ENCODE measurements around the gene CDCA8. TPM values are rescaled to one million over a fixed set of nuclear protein-coding genes. Genes with fewer than 3 reads are reported as not detected.

Gene CDCA8
- total and polyA plus RNA-seq, 2 experiments from 2014 or later = 31.6 to 37.9 TPM

DNA sequence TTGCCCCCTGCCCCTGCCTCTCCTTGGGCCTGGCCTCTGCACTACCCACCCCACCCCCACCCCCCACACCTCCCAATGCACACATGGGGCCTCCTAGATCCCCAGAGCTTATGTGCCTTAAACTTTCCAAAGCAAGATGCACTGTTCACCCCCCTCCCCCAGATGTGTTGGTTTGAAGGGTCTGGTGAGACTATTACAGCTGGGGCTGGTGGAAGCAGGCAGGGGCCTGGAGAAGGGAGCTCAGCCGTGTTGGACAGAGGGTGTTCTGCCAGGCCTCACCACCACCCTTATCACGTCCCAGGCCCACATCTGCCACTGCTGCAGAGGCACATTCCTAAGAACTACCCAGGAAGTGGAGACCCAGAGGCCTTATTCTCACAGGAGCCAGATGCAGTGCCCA, 39.3 kb upstream of the CDCA8 start (continued):
- TF ChIP-seq, protein P1, sequence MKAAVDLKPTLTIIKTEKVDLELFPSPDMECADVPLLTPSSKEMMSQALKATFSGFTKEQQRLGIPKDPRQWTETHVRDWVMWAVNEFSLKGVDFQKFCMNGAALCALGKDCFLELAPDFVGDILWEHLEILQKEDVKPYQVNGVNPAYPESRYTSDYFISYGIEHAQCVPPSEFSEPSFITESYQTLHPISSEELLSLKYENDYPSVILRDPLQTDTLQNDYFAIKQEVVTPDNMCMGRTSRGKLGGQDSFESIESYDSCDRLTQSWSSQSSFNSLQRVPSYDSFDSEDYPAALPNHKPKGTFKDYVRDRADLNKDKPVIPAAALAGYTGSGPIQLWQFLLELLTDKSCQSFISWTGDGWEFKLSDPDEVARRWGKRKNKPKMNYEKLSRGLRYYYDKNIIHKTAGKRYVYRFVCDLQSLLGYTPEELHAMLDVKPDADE (IDR thresholded peaks at IDR 0.05) = no peak

DNA sequence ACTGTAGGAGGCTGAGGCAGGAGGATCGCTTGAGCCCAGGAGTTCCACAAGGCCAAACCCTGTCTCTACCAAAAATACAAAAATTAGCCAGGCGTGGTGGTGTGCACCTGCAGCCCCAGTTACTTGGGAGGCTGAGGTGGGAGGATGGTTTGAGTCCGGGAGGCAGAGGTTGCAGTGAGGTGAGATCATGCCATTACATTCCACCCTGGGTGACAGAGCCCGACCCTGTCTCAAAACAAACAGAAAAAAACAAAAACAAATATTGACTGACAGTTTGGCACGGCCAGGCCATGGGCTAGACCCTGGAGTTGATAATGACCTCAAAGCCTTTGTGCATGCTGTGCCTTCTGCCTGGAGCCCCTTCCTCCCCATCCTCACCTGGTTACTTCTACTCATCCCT, 38.4 kb upstream of the CDCA8 start:
- ATAC-seq (no peak), DNase-seq (ENCODE audit: low spot score) (no peak)
- H3K36me3 Mint-ChIP-seq (ENCODE audit: low read depth) = no peaks in the 10 kb centered on the region
- no peak overlapping the region for H3K27ac Mint-ChIP-seq
- H2AFZ ChIP-seq = no peak overlapping the region
- H3K79me2 ChIP-seq (replicated peaks; ENCODE audit: insufficient read depth) = no peaks in the 10 kb centered on the region
- no peaks in the 10 kb centered on the region for H3K36me3 ChIP-seq (ENCODE audit: insufficient read depth)
- no peaks in the 10 kb centered on the region for H4K20me1 ChIP-seq (replicated peaks; ENCODE audit: insufficient read depth)
- peaks cover 3% of the 10 kb centered on the region; the same call in 2 of the 3 replicates for H3K4me1 Mint-ChIP-seq
- H3F3A ChIP-seq (replicated peaks; ENCODE audit: low read depth) = no peaks in the 10 kb centered on the region
- H3K4me3 ChIP-seq = no peak overlapping the region
- H3K9me2 ChIP-seq (ENCODE audit: insufficient read depth) = no peaks in the 10 kb centered on the region
- H3K4me2 ChIP-seq = no peak overlapping the region
- H3K27me3 Mint-ChIP-seq (ENCODE audit: insufficient read depth, low read depth, poor library complexity) = peaks cover 10% of the 10 kb centered on the region
- no peak overlapping the region for H3K4me3 Mint-ChIP-seq
- no peaks in the 10 kb centered on the region for H3K4me1 ChIP-seq (ENCODE audit: insufficient read depth)
- H3K27me3 ChIP-seq (ENCODE audit: insufficient read depth) = no peaks in the 10 kb centered on the region
- H3K27ac ChIP-seq (ENCODE audit: low read depth) = no peak overlapping the region
- no peaks in the 10 kb centered on the region for H3K9me3 Mint-ChIP-seq
- TF ChIP-seq, protein P2, sequence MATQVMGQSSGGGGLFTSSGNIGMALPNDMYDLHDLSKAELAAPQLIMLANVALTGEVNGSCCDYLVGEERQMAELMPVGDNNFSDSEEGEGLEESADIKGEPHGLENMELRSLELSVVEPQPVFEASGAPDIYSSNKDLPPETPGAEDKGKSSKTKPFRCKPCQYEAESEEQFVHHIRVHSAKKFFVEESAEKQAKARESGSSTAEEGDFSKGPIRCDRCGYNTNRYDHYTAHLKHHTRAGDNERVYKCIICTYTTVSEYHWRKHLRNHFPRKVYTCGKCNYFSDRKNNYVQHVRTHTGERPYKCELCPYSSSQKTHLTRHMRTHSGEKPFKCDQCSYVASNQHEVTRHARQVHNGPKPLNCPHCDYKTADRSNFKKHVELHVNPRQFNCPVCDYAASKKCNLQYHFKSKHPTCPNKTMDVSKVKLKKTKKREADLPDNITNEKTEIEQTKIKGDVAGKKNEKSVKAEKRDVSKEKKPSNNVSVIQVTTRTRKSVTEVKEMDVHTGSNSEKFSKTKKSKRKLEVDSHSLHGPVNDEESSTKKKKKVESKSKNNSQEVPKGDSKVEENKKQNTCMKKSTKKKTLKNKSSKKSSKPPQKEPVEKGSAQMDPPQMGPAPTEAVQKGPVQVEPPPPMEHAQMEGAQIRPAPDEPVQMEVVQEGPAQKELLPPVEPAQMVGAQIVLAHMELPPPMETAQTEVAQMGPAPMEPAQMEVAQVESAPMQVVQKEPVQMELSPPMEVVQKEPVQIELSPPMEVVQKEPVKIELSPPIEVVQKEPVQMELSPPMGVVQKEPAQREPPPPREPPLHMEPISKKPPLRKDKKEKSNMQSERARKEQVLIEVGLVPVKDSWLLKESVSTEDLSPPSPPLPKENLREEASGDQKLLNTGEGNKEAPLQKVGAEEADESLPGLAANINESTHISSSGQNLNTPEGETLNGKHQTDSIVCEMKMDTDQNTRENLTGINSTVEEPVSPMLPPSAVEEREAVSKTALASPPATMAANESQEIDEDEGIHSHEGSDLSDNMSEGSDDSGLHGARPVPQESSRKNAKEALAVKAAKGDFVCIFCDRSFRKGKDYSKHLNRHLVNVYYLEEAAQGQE (IDR thresholded peaks at IDR 0.05; ENCODE audit: unreplicated experiment) = no peak
- TF ChIP-seq EZH2phosphoT487 (IDR thresholded peaks at IDR 0.05; ENCODE audit: unreplicated experiment) (no peak), EZH2 (IDR thresholded peaks at IDR 0.05; ENCODE audit: low read depth, unreplicated experiment) (no peak), CREB1 (CRISPR knock-in tag; IDR thresholded peaks at IDR 0.05; ENCODE audit: low read depth) (no peak), ZNF114 (CRISPR knock-in tag; IDR thresholded peaks at IDR 0.05) (no peak), JUNB (IDR thresholded peaks at IDR 0.05; ENCODE audit: unreplicated experiment) (no peak), ZNF331 (CRISPR knock-in tag; IDR thresholded peaks at IDR 0.05; ENCODE audit: low read depth) (no peak), NANOG (IDR thresholded peaks at IDR 0.05; ENCODE audit: borderline replicate concordance) (no peak), POLR2AphosphoS5 (IDR thresholded peaks at IDR 0.05; ENCODE audit: low read depth) (no peak)
- TF ChIP-seq, protein P3, sequence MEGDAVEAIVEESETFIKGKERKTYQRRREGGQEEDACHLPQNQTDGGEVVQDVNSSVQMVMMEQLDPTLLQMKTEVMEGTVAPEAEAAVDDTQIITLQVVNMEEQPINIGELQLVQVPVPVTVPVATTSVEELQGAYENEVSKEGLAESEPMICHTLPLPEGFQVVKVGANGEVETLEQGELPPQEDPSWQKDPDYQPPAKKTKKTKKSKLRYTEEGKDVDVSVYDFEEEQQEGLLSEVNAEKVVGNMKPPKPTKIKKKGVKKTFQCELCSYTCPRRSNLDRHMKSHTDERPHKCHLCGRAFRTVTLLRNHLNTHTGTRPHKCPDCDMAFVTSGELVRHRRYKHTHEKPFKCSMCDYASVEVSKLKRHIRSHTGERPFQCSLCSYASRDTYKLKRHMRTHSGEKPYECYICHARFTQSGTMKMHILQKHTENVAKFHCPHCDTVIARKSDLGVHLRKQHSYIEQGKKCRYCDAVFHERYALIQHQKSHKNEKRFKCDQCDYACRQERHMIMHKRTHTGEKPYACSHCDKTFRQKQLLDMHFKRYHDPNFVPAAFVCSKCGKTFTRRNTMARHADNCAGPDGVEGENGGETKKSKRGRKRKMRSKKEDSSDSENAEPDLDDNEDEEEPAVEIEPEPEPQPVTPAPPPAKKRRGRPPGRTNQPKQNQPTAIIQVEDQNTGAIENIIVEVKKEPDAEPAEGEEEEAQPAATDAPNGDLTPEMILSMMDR (conservative IDR thresholded peaks at IDR 0.05; ENCODE audit: low read depth in 2 of 2) = no peak
- TF ChIP-seq, protein P4, sequence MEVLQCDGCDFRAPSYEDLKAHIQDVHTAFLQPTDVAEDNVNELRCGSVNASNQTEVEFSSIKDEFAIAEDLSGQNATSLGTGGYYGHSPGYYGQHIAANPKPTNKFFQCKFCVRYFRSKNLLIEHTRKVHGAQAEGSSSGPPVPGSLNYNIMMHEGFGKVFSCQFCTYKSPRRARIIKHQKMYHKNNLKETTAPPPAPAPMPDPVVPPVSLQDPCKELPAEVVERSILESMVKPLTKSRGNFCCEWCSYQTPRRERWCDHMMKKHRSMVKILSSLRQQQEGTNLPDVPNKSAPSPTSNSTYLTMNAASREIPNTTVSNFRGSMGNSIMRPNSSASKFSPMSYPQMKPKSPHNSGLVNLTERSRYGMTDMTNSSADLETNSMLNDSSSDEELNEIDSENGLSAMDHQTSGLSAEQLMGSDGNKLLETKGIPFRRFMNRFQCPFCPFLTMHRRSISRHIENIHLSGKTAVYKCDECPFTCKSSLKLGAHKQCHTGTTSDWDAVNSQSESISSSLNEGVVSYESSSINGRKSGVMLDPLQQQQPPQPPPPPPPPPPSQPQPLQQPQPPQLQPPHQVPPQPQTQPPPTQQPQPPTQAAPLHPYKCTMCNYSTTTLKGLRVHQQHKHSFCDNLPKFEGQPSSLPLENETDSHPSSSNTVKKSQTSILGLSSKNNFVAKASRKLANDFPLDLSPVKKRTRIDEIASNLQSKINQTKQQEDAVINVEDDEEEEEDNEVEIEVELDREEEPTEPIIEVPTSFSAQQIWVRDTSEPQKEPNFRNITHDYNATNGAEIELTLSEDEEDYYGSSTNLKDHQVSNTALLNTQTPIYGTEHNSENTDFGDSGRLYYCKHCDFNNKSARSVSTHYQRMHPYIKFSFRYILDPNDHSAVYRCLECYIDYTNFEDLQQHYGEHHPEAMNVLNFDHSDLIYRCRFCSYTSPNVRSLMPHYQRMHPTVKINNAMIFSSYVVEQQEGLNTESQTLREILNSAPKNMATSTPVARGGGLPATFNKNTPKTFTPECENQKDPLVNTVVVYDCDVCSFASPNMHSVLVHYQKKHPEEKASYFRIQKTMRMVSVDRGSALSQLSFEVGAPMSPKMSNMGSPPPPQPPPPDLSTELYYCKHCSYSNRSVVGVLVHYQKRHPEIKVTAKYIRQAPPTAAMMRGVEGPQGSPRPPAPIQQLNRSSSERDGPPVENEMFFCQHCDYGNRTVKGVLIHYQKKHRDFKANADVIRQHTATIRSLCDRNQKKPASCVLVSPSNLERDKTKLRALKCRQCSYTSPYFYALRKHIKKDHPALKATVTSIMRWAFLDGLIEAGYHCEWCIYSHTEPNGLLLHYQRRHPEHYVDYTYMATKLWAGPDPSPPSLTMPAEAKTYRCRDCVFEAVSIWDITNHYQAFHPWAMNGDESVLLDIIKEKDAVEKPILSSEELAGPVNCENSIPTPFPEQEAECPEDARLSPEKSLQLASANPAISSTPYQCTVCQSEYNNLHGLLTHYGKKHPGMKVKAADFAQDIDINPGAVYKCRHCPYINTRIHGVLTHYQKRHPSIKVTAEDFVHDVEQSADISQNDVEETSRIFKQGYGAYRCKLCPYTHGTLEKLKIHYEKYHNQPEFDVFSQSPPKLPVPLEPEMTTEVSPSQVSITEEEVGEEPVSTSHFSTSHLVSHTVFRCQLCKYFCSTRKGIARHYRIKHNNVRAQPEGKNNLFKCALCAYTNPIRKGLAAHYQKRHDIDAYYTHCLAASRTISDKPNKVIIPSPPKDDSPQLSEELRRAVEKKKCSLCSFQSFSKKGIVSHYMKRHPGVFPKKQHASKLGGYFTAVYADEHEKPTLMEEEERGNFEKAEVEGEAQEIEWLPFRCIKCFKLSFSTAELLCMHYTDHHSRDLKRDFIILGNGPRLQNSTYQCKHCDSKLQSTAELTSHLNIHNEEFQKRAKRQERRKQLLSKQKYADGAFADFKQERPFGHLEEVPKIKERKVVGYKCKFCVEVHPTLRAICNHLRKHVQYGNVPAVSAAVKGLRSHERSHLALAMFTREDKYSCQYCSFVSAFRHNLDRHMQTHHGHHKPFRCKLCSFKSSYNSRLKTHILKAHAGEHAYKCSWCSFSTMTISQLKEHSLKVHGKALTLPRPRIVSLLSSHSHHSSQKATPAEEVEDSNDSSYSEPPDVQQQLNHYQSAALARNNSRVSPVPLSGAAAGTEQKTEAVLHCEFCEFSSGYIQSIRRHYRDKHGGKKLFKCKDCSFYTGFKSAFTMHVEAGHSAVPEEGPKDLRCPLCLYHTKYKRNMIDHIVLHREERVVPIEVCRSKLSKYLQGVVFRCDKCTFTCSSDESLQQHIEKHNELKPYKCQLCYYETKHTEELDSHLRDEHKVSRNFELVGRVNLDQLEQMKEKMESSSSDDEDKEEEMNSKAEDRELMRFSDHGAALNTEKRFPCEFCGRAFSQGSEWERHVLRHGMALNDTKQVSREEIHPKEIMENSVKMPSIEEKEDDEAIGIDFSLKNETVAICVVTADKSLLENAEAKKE (CRISPR knock-in tag; IDR thresholded peaks at IDR 0.05) = no peak
- TF ChIP-seq, protein P1 (IDR thresholded peaks at IDR 0.05) = no peak
